ENCODE data around the gene ARRDC5.
"Not testable (repeated sequence)": the region's sequence is repeated elsewhere in the genome, so short reads cannot be mapped to it uniquely, and the experiment has no call there.

The ARRDC5 gene

DNA sequence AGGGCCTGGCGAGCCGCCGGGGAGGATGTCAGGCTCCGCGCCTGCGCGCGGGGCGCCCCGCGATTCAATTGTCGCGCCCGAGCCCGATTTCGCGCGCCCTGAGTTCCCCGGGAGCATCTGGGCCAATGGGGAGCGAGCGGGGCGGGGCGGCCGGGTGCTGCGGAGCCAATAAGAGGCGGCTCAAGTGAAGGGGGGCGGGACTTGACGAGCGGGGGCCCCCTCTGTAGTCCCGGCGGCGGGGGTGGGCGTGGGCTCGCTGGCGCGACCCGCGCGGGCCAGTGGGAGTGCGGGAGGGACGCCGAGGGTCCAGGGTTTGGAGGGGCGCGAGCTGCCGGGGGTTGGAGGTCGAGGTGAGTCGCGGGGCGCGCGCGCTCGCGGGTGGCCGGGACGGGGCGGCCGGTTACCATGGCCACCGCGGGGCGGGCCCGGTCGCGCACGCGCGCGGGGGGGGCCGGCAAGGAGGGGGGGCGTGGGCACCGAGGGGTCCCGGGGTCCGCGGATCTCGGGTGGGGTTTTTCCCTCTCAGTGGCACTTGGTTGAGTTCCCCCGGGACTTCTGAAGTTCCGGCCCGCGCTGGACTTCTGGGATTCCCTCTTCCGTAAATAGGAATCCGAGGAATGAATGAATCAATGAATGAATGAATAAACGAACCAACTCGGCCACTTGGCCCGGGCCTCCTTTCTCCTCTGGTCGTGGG, 7.3 kb upstream of the ARRDC5 start:
- DNase-seq (ENCODE audit: low read depth, low spot score) = peak; percentile 90

DNA sequence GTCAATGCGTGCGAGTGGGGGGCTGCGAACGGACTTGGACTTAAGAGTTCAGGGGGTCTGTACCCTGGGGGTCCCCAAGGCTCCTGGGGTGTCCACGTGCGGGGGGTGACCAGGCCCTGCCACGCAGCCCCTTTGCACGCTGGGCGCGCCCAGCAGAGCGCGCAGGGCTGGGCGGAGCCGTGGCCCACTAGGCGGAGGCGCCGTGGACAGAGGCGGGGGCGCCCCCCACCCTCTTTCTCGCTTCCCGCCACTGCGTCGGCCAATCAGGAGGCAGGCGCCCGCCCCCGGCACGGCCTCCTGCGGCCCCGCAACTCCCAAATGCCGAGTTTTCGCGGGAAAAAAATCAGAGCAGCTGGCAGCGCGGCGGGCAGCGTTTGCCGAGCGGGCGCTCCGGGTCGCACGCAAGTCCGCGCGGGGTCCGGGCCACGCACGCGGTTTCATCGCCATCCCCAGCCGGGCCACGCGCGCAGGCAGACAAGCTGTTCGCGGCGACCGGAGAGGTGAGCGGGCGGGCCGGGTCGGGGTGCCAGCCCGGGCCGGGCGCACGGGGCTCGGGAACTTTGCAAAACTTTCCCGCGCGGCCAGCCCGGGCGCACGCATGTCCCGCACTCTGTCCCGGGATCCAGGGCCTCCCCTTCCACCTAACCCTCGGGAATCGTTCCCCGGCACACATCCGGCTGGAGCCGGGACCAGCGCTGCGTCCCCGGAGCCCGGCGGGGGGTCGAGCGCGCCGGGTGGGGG, 6.6 kb upstream of the ARRDC5 start, which contains the start of gene UHRF1:
UHRF1 (plus strand) TSS at position 346 of the 741 bp plus-strand sequence. CDS start 1,385 bp downstream, outside the sequence.
- peak; percentile 66 for DNase-seq (ENCODE audit: low read depth, low spot score)

DNA sequence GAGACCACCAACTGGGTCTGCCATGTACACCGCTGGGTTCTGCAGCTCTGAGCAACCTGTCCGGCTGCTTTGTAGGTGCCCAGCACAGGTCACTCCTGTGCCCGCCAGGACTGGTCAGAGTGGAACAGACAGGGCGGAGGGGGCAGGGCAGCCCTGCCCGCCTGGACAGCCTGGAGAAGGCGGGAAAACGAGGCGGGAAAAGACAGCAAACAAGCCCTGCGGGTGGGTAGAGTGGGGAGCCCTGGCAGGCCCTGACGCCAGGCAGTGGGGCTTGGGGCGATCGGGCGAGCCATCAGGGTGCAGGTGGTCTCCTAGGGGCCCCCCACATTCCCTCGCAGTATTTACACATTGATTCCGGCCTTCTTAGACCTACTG, 6.1 kb upstream of the ARRDC5 start:
- peak; percentile 44 for DNase-seq (ENCODE audit: low read depth, low spot score)

GRCh38 chr19:4908360-4908759, 5.7 kb upstream of the ARRDC5 start:
- peak; percentile 27 for DNase-seq (ENCODE audit: low read depth, low spot score)

- no peak for DNase-seq (ENCODE audit: low read depth, low spot score)
These were observed 4.3 kb upstream of the ARRDC5 start for GRCh38 chr19:4906963-4907362.

DNA sequence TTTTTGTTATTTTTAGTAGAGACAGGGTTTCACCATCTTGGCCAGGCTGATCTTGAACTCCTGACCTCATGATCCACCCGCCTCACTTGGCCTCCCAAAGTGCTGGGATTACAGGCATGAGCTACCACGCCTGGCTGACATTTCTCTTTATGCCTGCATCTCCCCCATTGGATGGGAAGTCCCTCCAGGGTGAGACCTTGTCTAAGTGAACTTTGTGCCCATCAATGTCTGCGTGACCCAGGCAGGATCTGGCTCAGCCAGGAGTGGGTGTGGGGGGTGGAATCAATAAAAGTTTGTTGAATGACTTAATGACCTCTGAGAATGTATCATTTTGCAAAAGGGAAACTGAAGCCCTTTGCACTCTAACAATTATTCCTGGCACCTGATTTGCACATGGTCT, 1.8 kb upstream of the ARRDC5 start:
- no peak for DNase-seq (ENCODE audit: low read depth, low spot score)

GRCh38 chr19:4900879-4901278, 1.8 kb downstream of the ARRDC5 start:
- not testable (repeated sequence) for DNase-seq (ENCODE audit: low read depth, low spot score)

DNA sequence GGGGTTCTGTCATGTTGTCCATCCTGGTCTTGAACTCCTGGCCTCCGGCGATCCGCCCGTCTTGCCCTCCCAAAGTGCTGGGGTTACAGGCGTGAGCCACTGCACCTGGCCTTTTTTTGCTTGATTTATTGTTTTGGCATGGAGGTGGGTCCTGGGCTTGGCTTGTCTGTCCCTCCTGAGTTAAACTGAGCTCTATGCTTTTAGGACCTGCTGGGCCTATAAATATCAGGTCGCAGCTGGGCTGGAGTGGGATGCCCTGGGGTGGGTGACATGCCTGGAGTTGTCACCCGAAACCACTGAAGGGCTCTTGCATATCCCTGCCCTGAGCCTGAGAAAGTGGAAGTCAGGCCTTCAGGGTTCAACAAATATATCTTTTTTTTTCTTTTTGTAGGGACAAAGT, 5.5 kb downstream of the ARRDC5 start:
- DNase-seq (ENCODE audit: low read depth, low spot score) = peak; percentile 51

DNA sequence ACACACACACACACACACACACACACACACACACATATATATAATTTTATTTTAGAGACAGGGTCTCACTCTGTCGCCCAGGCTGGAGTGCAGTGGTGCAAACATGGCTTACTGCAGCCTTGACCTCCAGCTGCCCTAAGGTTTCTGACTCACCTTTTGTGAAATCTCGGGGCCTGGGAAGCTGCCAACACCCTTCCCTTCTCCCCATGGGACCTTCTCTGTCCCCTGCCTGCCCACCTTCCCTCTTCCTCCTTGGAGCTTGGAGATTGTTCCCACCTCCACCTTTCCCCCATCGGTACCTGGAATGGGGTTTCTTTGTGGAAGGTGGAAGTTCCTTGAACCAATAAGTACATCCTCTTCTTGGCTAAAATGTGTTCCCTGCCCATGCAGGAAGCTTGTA, 6.3 kb downstream of the ARRDC5 start:
- DNase-seq (ENCODE audit: low read depth, low spot score) = no peak

GRCh38 chr19:4892962-4893361, 9.7 kb downstream of the ARRDC5 start:
- DNase-seq (ENCODE audit: low read depth, low spot score) = not testable (repeated sequence)

GRCh38 chr19:4891066-4891465, 11.6 kb downstream of the ARRDC5 start:
- no peak for DNase-seq (ENCODE audit: low read depth, low spot score)

DNA sequence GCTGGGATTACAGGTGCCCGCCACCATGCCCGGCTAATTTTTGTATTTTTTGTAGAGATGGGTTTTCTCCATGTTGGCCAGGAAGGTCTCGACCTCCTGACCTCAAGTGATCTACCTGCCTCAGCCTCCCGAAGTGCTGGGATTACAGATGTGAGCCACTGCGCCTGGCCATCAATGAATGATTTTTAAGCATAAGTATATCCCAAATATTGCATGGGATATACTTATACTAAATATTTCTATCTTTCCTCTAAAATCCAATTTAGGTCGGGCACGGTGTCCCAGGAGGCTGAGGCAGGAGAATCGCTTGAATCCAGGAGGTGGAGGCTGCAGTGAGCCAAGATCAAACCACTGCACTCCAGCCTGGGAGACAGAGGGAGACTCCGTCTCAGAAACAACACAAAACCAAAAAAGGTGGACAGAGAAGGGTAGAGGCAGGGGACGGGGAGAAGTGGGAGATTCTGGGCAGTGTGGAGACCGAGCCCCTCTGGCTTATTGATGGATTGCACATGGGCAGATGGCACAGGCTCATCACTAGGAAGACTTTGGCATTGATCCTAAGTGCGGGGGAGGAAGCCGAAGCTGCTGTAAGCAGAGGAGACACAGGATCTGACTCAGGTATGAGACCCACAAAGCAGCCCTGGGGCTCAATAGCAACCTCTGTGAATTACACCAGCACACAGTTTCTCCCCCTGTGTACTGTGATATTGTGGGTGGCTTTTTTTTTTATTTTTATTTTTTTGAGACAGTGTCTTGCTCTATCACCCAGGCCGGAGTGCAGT, 13.5 kb downstream of the ARRDC5 start:
- no peak for DNase-seq (ENCODE audit: low read depth, low spot score)

- DNase-seq (ENCODE audit: low read depth, low spot score) = not testable (repeated sequence)
These were observed 14.9 kb downstream of the ARRDC5 start for GRCh38 chr19:4887803-4888202.

DNA sequence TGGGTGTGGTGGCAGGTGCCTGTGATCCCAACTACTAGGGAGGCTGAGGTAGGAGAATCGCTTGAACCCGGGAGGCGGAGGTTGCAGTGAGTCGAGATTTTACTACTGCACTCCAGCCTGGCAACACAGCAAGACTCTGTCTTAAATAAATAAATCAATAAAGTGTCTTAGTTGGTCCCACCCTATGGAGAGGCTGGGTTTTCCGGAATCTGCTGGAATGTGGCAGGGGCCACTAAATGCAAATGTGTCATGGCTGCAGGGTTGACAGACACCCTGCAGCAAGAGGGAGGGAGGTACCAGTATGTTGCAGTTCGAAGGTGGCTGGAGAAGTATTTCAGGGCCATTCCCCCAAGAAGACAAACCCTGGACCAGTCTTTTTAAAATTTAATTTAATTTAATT, 17.7 kb downstream of the ARRDC5 start:
- not testable (repeated sequence) for DNase-seq (ENCODE audit: low read depth, low spot score)

DNA sequence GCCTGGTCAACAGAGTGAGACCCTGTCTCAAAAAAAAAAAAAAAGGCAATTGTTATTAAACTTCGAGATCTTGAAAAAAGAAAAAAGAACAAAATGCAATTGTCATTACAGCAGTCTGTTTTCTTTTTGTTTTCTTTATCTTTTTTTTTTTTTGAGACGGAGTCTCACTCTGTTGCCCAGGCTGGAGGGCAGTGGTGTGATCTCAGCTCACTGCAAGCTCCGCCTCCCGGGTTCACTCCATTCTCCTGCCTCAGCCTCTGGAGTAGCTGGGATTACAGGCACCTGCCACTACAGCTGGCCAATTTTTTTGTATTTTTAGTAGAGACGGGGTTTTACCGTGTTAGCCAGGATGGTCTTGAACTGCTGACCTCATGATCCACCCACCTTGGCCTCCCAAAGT, 19.8 kb downstream of the ARRDC5 start:
- not testable (repeated sequence) for DNase-seq (ENCODE audit: low read depth, low spot score)

- no peak for DNase-seq (ENCODE audit: low read depth, low spot score)
These were observed 23.7 kb downstream of the ARRDC5 start for GRCh38 chr19:4879041-4879440.

DNA sequence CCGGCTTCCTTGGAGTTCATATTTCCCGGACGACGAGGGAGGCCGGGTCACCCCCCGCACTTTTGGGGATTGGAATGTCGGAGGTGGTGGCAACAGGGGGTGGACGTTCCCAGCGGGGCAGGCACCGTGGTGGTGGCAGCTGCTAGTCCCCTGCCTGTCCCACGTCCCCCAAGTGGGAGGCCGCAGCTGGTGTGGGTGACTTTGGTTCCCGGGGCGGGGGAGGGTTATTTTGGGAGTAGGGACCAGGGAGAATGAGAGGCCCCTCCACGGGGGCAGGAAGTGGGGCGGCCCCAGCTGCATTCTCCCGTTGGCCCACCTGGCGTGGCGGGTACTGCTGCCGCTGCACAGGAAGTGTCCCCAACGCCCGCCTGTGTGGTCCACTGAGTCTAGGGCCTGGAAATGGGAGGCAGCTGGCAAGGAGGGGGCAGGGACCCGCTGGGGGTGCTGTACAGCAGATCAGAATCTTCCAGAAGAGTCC, 24.2 kb downstream of the ARRDC5 start:
- no peak for DNase-seq (ENCODE audit: low read depth, low spot score)

DNA sequence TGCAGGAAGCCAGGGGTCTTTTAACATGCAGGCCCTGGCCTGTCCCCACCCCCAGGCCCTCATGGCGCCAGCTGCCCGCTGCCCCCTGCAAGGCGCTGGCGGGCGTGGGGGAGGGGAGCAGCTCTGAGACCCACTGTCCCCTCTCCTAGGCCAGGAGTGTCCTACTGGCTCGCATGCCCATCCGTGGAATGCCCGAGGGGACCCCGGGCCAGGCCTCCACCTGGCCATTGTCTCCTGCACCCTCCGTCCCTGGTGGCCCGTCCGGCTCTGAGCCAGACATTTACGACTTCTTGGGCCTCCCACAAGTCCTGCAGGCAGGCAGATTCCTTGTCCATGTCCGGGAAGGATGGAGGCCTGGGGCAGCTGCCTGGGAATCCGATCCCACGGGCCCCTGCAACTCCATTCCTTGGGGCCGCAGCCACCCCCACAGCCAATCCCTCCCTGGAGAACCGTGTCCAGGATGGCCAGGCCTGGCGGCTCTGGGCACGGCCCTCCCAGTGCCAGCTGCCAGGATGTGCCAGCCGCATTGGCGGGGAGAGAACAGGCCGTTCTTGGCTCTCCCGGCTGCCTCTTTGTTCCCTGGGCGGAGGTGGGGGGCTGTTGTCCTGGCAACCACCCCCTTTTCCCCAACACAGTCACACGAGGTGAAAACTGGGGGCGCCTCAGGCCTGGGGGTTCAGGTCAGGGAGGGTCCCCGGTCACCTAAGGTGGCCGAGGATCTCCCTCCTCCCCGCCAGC, 24.8 kb downstream of the ARRDC5 start:
- peak; percentile 89 for DNase-seq (ENCODE audit: low read depth, low spot score)

DNA sequence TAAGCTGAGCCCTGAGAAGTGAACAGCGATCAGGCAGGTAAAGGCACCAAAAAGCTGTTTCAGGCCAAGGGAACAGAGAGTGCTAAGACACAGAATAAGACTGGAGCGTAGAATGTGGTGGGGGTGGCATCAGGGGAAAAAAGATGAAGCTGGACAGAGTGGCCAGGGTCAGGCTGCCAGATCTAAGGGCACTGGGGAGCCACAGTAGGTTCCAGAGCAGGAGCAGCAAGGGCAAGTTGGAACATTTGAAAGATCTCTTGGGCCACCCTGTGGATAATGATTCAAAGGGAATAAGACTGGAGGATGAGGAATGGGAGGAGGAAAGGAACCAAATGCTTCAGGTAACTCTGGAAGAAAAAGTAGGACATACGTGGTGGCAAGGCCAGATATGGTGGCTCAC, 28.8 kb downstream of the ARRDC5 start:
- DNase-seq (ENCODE audit: low read depth, low spot score) = no peak

DNA sequence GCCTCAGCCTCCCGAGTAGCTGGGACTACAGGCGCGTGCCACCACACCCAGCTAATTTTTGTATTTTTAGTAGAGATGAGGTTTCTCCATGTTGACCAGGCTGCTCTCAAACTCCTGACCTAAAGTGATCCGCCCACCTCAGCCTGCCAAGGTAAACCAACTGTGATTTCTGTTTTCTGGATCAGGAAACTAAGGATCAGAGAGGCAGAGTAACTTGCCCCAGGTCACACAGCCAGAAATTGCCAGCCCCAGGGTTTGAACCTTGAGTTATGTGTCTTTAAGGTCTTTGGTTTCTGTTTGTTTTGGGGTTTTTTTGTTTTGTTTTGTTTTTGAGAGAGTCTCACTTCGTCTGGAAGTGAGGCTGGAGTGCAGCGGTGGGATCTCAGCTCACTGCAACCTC, 31.0 kb downstream of the ARRDC5 start:
- no peak for DNase-seq (ENCODE audit: low read depth, low spot score)

GRCh38 chr19:4870025-4870700, 32.5 kb downstream of the ARRDC5 start:
- peak; percentile 88 for DNase-seq (ENCODE audit: low read depth, low spot score)

All from ELF-1 (cell line).